ENCODE measurements around the gene CDC26. TPM values are rescaled to one million over a fixed set of nuclear protein-coding genes. Genes with fewer than 3 reads are reported as not detected.
"Not testable (repeated sequence)": the region's sequence is repeated elsewhere in the genome, so short reads cannot be mapped to it uniquely, and the experiment has no call there.

The CDC26 gene
- total and polyA plus RNA-seq, 2 donors: 25.5 to 35.2 TPM

DNA sequence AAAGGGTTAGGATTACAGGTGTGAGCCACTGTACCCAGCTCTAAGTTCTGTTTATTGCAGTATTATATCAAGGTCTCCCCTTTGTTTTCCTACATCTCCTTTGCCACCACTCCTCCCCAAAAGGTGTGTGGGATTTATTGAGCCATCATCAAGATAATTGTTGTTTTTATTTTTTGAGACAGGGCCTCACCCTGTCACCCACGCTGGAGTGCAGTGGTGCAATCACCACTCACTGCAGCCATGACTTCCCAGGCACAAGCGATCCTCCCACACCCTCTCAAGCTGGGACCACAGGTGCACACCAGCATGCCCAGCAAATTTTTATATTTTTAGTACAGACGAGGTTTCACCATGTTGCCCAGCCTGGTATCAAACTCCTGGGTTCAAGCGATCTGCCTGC, 29.5 kb downstream of the CDC26 start:
- 87% methylated on average over 4 of the region's 4 CpGs for WGBS
- Histone ChIP-seq H3K4me3 (ENCODE audit: low read depth, low read length) (no peak overlapping the region), H3K27ac (ENCODE audit: low read depth) (no peak overlapping the region), H3K4me1 (ENCODE audit: insufficient read depth) (no peaks in the 10 kb centered on the region), H3K36me3 (ENCODE audit: insufficient read depth) (no peaks in the 10 kb centered on the region)
- DNase-seq (ENCODE audit: extremely low spot score): no peak

DNA sequence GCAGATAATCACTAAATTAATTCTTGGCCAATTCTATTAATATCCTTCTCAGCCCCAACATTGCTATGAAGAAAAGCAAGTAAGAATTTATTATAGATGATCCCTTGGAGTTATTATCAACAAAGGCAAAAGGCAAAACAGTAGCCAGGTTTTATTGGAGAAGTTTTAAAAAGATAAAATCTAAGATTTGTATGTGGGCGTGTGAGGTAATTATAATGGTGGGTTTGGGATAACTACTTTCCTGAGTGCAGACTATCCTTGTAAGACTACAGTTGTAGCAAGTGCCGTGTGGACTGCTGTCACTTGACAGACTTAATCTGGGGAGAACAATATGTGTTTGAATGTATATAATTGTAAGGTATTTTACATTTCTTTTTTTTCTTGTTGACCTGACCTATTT, 30.8 kb downstream of the CDC26 start:
- WGBS: 78% methylated on average over 2 of the region's 2 CpGs
- Histone ChIP-seq H3K27ac (ENCODE audit: low read depth) (no peak overlapping the region), H3K36me3 (ENCODE audit: insufficient read depth) (no peaks in the 10 kb centered on the region), H3K4me1 (ENCODE audit: insufficient read depth) (no peaks in the 10 kb centered on the region), H3K4me3 (ENCODE audit: low read depth, low read length) (no peak overlapping the region)
- no peak for DNase-seq (ENCODE audit: extremely low spot score)

- Histone ChIP-seq H3K4me3 (ENCODE audit: low read depth, low read length) (no peak overlapping the region), H3K36me3 (ENCODE audit: insufficient read depth) (no peaks in the 10 kb centered on the region), H3K27ac (ENCODE audit: low read depth) (no peak overlapping the region), H3K4me1 (ENCODE audit: insufficient read depth) (no peaks in the 10 kb centered on the region)
- WGBS: 95% methylated on average over 2 of the region's 2 CpGs
- DNase-seq (ENCODE audit: extremely low spot score): no peak
Measured at GRCh38 chr9:113241161-113241560, 34.2 kb downstream of the CDC26 start.

DNA sequence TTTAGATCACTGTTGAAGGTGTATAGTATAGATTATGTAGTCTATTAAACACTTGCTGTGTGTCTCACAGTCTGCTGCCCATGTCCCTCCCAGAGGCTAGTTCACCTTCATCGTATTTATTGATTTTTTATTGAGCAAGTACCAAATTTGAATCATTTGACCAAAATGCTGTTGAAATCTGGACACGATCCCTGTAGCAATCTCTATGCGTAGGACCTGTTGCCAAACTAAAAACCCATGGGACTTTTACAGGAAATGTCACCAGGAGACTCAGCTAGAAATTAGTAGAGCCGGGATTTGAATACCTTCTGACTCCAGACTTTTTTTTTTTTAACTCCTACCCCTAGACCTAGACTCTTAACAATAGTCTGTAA, 36.5 kb downstream of the CDC26 start:
- DNase-seq (ENCODE audit: extremely low spot score): no peak
- 70% methylated on average over 4 of the region's 4 CpGs for WGBS
- H3K4me1 ChIP-seq (ENCODE audit: insufficient read depth): no peaks in the 10 kb centered on the region

DNA sequence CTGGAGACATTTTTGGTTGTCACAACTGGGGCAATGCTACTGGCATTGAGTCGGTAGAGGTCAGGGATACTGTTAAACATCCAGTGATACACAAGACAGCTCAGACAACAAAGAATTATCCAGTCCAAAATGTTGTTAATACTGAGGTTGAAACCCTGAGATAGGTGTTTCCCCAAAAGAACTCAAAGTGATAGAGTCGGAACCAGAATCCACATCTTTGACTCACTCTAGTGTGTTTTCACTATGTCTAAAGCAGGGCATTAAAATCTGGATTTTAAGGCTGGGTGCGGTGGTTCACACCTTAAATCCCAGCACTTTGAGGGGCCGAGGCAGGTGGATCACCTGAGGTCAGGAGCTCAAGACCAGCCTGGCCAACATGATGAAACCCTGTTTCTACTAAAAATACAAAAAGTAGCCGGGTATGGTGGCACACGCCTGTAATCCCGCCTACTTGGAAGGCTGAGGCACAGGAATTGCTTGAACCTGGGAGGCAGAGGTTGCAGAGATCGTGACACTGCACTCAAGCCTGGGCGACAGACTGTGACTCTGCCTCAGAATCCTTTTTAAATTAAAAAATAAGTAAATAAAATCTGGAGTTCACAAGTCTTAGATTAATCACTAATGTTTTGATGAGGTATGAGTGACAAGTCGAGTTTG, 37.0 kb downstream of the CDC26 start:
- WGBS: 93% methylated on average over 10 of the region's 10 CpGs
- H3K36me3 ChIP-seq (ENCODE audit: insufficient read depth): no peaks in the 10 kb centered on the region
- H3K4me3 ChIP-seq (ENCODE audit: low read depth, low read length): no peak overlapping the region
- no peak for DNase-seq (ENCODE audit: extremely low spot score)
- H3K27ac ChIP-seq (ENCODE audit: low read depth): no peak overlapping the region
- no peaks in the 10 kb centered on the region for H3K4me1 ChIP-seq (ENCODE audit: insufficient read depth)

More for the DNA sequence above, 36.5 kb downstream of the CDC26 start:
- Histone ChIP-seq H3K4me3 (ENCODE audit: low read depth, low read length) (no peak overlapping the region), H3K27ac (ENCODE audit: low read depth) (no peak overlapping the region), H3K36me3 (ENCODE audit: insufficient read depth) (no peaks in the 10 kb centered on the region)

DNA sequence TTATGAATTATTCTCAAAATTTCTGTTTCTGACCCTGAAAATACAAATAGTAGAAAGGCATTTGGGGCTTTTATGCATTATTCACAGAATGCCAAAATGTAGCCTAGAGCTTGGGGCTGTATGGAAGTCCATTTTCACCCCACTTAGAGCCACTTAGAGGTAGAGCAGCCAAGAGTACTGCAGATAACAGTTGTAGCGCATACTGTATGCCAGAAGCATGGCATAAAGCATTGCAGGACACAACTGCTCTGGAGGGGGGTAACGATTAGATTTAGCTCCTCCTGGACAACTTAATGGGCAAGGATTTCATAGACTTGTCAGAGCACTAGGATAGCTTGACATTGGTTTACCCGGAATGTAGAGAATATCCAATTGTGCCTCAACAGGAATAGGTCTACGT, 38.3 kb downstream of the CDC26 start:
- no peak for DNase-seq (ENCODE audit: extremely low spot score)
- Histone ChIP-seq H3K27ac (ENCODE audit: low read depth) (no peak overlapping the region), H3K36me3 (ENCODE audit: insufficient read depth) (no peaks in the 10 kb centered on the region), H3K4me1 (ENCODE audit: insufficient read depth) (no peaks in the 10 kb centered on the region), H3K4me3 (ENCODE audit: low read depth, low read length) (no peak overlapping the region)
- 90% methylated on average over 4 of the region's 4 CpGs for WGBS

GRCh38 chr9:113235701-113236255, 39.6 kb downstream of the CDC26 start:
- not testable (repeated sequence) for DNase-seq (ENCODE audit: extremely low spot score); H3K36me3 ChIP-seq (ENCODE audit: insufficient read depth); H3K4me1 ChIP-seq (ENCODE audit: insufficient read depth); H3K27ac ChIP-seq (ENCODE audit: low read depth); H3K4me3 ChIP-seq (ENCODE audit: low read depth, low read length)
- WGBS: 93% methylated on average over 10 of the region's 10 CpGs

GRCh38 chr9:113231701-113232100, 43.7 kb downstream of the CDC26 start:
- Histone ChIP-seq H3K36me3 (ENCODE audit: insufficient read depth) (no peaks in the 10 kb centered on the region), H3K27ac (ENCODE audit: low read depth) (no peak overlapping the region), H3K4me3 (ENCODE audit: low read depth, low read length) (no peak overlapping the region), H3K4me1 (ENCODE audit: insufficient read depth) (no peaks in the 10 kb centered on the region)
- no peak for DNase-seq (ENCODE audit: extremely low spot score)
- 97% methylated on average over 2 of the region's 2 CpGs for WGBS

GRCh38 chr9:113228130-113228665, 47.2 kb downstream of the CDC26 start:
- no peaks in the 10 kb centered on the region for H3K4me1 ChIP-seq (ENCODE audit: insufficient read depth)
- H3K36me3 ChIP-seq (ENCODE audit: insufficient read depth): no peaks in the 10 kb centered on the region
- no peak overlapping the region for H3K4me3 ChIP-seq (ENCODE audit: low read depth, low read length)
- 65% methylated on average over 3 of the region's 3 CpGs for WGBS
- no peak for DNase-seq (ENCODE audit: extremely low spot score)
- no peak overlapping the region for H3K27ac ChIP-seq (ENCODE audit: low read depth)

DNA sequence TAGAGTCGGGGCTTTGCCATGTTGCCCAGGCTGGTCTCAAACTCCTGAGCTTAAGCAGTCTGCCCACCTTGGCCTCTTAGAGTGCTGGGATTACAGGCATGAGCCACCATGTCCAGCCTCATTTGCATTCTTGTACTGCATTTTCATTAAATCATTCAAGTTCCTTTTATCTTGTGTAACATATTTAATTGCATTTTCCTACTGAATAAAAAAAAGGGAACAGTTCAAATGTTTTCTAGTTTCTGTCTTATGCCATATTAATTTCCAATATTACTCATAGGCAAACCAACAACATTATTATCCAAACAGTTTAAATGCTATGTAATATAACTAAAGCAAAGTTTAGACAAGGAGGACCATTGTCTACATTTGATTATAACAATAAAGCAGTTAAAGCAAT, 47.9 kb downstream of the CDC26 start:
- H3K4me1 ChIP-seq (ENCODE audit: insufficient read depth): no peaks in the 10 kb centered on the region
- no peak for DNase-seq (ENCODE audit: extremely low spot score)
- 0% methylated on average over 1 of the region's 1 CpG for WGBS

GRCh38 chr9:113223963-113224362, 51.4 kb downstream of the CDC26 start:
- no peak for DNase-seq (ENCODE audit: extremely low spot score)
- no peaks in the 10 kb centered on the region for H3K36me3 ChIP-seq (ENCODE audit: insufficient read depth)
- 69% methylated on average over 2 of the region's 2 CpGs for WGBS
- H3K4me3 ChIP-seq (ENCODE audit: low read depth, low read length): no peak overlapping the region
- no peaks in the 10 kb centered on the region for H3K4me1 ChIP-seq (ENCODE audit: insufficient read depth)
- H3K27ac ChIP-seq (ENCODE audit: low read depth): no peak overlapping the region

More for the DNA sequence above, 47.9 kb downstream of the CDC26 start:
- Histone ChIP-seq H3K4me3 (ENCODE audit: low read depth, low read length) (no peak overlapping the region), H3K36me3 (ENCODE audit: insufficient read depth) (no peaks in the 10 kb centered on the region), H3K27ac (ENCODE audit: low read depth) (no peak overlapping the region)

DNA sequence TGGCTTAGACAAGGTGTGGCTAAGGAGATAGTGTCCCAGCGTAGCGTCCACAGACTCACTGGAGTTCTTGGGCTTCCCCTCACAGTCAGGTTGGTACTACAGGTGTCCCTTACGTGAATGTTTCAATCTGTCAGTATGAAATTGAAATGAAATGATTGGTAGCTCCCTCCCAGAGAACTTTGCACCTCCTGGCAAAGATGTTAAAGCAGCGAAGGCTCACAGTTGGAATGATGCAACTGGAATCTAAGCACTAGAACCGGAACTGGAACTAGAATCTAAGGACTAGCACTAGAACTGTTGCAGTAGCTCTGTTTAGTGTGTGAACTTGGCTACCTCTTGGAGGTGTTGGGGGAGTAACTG, 52.9 kb downstream of the CDC26 start:
- 55% methylated on average over 5 of the region's 5 CpGs for WGBS
- DNase-seq (ENCODE audit: extremely low spot score): no peak
- Histone ChIP-seq H3K4me3 (ENCODE audit: low read depth, low read length) (peak overlapping the region; percentile 64), H3K36me3 (ENCODE audit: insufficient read depth) (no peaks in the 10 kb centered on the region), H3K4me1 (ENCODE audit: insufficient read depth) (no peaks in the 10 kb centered on the region), H3K27ac (ENCODE audit: low read depth) (no peak overlapping the region)

GRCh38 chr9:113221800-113222481, 53.4 kb downstream of the CDC26 start:
- peak overlapping the region; percentile 64 for H3K4me3 ChIP-seq (ENCODE audit: low read depth, low read length)
- no peaks in the 10 kb centered on the region for H3K4me1 ChIP-seq (ENCODE audit: insufficient read depth)
- H3K27ac ChIP-seq (ENCODE audit: low read depth): peak overlapping the region; percentile 35
- H3K36me3 ChIP-seq (ENCODE audit: insufficient read depth): no peaks in the 10 kb centered on the region
- WGBS: 8% methylated on average over 20 of the region's 20 CpGs
- no peak for DNase-seq (ENCODE audit: extremely low spot score)

Measured in urinary bladder (tissue), 4 donors.